ENCODE data around the gene UBR1.
"Not testable (repeated sequence)": the region's sequence is repeated elsewhere in the genome, so short reads cannot be mapped to it uniquely, and the experiment has no call there.

UBR1 gene

DNA sequence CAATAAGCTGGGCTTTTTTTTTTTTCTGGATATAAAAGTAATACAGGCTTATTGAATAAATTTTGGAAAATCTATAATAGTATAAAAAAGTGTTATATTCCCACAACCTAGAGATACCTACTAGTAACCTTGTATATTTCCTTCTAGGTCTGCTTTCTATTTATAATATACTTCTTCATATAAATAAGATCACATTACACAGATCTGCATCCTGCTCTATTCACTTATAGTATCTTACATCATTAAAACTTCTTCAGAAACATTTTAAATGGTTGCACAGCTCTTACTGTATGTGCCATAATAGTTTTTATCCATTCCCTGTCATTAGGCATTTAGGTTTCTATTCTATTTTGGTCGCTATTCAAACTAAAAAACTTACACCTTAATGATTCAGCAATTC is 98.3 kb downstream of the UBR1 start:
- H3K9me3 ChIP-seq (replicated peaks; ENCODE audit: insufficient read depth, low read length): no peaks in the 10 kb centered on the region
- H4K20me1 ChIP-seq (ENCODE audit: insufficient read depth, low read length): no peaks in the 10 kb centered on the region
- no peak for DNase-seq
- no peaks in the 10 kb centered on the region; the same call in 1 of the 2 replicates for H3K36me3 ChIP-seq (replicated peaks; ENCODE audit: insufficient read depth, low read length)
- no peak overlapping the region for H3K4me3 ChIP-seq (ENCODE audit: low read length)
- no peaks in the 10 kb centered on the region for H3K27me3 ChIP-seq (replicated peaks; ENCODE audit: insufficient read depth, low read length)
- H3K9ac ChIP-seq (ENCODE audit: low read length): no peak overlapping the region
- H3K4me1 ChIP-seq (ENCODE audit: low read length): no peaks in the 10 kb centered on the region
- H3K9me2 ChIP-seq (replicated peaks; ENCODE audit: insufficient read depth, low read length): no peaks in the 10 kb centered on the region
- no peaks in the 10 kb centered on the region for H3F3A ChIP-seq (ENCODE audit: insufficient read depth, low read length)
- no peaks in the 10 kb centered on the region for H3K79me2 ChIP-seq (ENCODE audit: low read length)
- TF ChIP-seq CTCF (IDR thresholded peaks at IDR 0.05; ENCODE audit: low read length): no peak
- no peak for TF ChIP-seq EZH2 (optimal IDR thresholded peaks at IDR 0.05; ENCODE audit: low read depth, low read length)
- no peak for TF ChIP-seq EZH2phosphoT487 (IDR thresholded peaks at IDR 0.05; ENCODE audit: low read length)
- H2AFZ ChIP-seq (ENCODE audit: low read length): no peak overlapping the region
- no peak overlapping the region for H3K4me2 ChIP-seq (ENCODE audit: low read depth, low read length)
- H3K27ac ChIP-seq (ENCODE audit: low read length): no peak overlapping the region

GRCh38 chr15:43006991-43007390 is 98.8 kb downstream of the UBR1 start:
- H3K27me3 ChIP-seq (replicated peaks; ENCODE audit: insufficient read depth, low read length): no peaks in the 10 kb centered on the region
- H2AFZ ChIP-seq (ENCODE audit: low read length): no peak overlapping the region
- H3K9me3 ChIP-seq (replicated peaks; ENCODE audit: insufficient read depth, low read length): no peaks in the 10 kb centered on the region
- DNase-seq: no peak
- H3K79me2 ChIP-seq (ENCODE audit: low read length): no peaks in the 10 kb centered on the region
- H3K4me1 ChIP-seq (ENCODE audit: low read length): no peaks in the 10 kb centered on the region
- no peaks in the 10 kb centered on the region; the same call in 1 of the 2 replicates for H3K36me3 ChIP-seq (replicated peaks; ENCODE audit: insufficient read depth, low read length)
- no peak overlapping the region for H3K27ac ChIP-seq (ENCODE audit: low read length)
- no peak overlapping the region for H3K9ac ChIP-seq (ENCODE audit: low read length)
- H3K4me3 ChIP-seq (ENCODE audit: low read length): no peak overlapping the region
- no peaks in the 10 kb centered on the region for H4K20me1 ChIP-seq (ENCODE audit: insufficient read depth, low read length)
- TF ChIP-seq EZH2 (optimal IDR thresholded peaks at IDR 0.05; ENCODE audit: low read depth, low read length) (no peak), EZH2phosphoT487 (IDR thresholded peaks at IDR 0.05; ENCODE audit: low read length) (no peak), CTCF (IDR thresholded peaks at IDR 0.05; ENCODE audit: low read length) (no peak)
- H3K9me2 ChIP-seq (replicated peaks; ENCODE audit: insufficient read depth, low read length): no peaks in the 10 kb centered on the region
- H3F3A ChIP-seq (ENCODE audit: insufficient read depth, low read length): no peaks in the 10 kb centered on the region
- no peak overlapping the region for H3K4me2 ChIP-seq (ENCODE audit: low read depth, low read length)

DNA sequence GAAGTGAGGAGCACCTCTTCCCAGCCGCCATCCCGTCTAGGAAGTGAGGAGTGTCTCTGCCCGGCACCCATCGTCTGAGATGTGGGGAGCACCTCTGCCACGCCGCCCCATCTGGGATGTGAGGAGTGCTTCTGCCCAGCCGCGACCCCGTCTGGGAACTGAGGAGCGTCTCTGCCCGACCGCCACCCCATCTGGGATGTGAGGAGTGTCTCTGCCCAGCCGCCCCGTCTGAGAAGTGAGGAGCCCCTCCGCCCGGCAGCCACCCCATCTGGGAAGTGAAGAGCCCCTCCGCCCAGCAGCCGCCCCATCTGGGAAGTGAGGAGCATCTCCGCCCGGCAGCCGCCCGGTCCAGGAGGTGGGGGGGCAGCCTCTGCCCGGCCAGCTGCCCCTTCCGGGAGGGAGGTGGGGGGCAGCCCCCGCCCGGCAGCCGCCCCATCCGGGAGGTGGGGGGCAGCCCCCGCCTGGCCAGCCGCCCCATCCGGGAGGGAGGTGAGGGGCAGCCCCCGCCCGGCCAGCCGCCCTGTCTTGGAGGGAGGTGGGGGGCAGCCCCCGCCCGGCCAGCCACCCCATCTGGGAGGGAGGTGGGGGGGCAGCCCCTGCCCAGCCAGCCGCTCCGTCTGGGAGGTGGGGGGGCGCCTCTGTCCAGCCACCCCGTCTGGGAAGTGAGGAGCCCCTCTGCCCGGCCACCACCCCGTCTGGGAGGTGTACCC is 100.8 kb downstream of the UBR1 start:
- not testable (repeated sequence) for DNase-seq; H3F3A ChIP-seq (ENCODE audit: insufficient read depth, low read length); H3K9ac ChIP-seq (ENCODE audit: low read length); H3K4me2 ChIP-seq (ENCODE audit: low read depth, low read length); H2AFZ ChIP-seq (ENCODE audit: low read length); H3K9me2 ChIP-seq (replicated peaks; ENCODE audit: insufficient read depth, low read length); H3K79me2 ChIP-seq (ENCODE audit: low read length); H3K27ac ChIP-seq (ENCODE audit: low read length); H3K9me3 ChIP-seq (replicated peaks; ENCODE audit: insufficient read depth, low read length); H3K36me3 ChIP-seq (replicated peaks; ENCODE audit: insufficient read depth, low read length); H4K20me1 ChIP-seq (ENCODE audit: insufficient read depth, low read length); H3K27me3 ChIP-seq (replicated peaks; ENCODE audit: insufficient read depth, low read length); H3K4me3 ChIP-seq (ENCODE audit: low read length); H3K4me1 ChIP-seq (ENCODE audit: low read length)

- Histone ChIP-seq H3K79me2 (ENCODE audit: low read length) (no peaks in the 10 kb centered on the region), H3K4me3 (ENCODE audit: low read length) (no peak overlapping the region), H3K9ac (ENCODE audit: low read length) (no peak overlapping the region), H3F3A (ENCODE audit: insufficient read depth, low read length) (no peaks in the 10 kb centered on the region), H3K9me3 (replicated peaks; ENCODE audit: insufficient read depth, low read length) (no peaks in the 10 kb centered on the region), H3K27me3 (replicated peaks; ENCODE audit: insufficient read depth, low read length) (no peaks in the 10 kb centered on the region), H3K4me1 (ENCODE audit: low read length) (no peaks in the 10 kb centered on the region), H3K4me2 (ENCODE audit: low read depth, low read length) (no peak overlapping the region), H2AFZ (ENCODE audit: low read length) (no peak overlapping the region), H3K9me2 (replicated peaks; ENCODE audit: insufficient read depth, low read length) (no peaks in the 10 kb centered on the region), H3K27ac (ENCODE audit: low read length) (no peak overlapping the region), H4K20me1 (ENCODE audit: insufficient read depth, low read length) (no peaks in the 10 kb centered on the region), H3K36me3 (replicated peaks; ENCODE audit: insufficient read depth, low read length) (no peaks in the 10 kb centered on the region)
- TF ChIP-seq EZH2phosphoT487 (IDR thresholded peaks at IDR 0.05; ENCODE audit: low read length) (no peak), EZH2 (optimal IDR thresholded peaks at IDR 0.05; ENCODE audit: low read depth, low read length) (no peak), CTCF (IDR thresholded peaks at IDR 0.05; ENCODE audit: low read length) (no peak)
- no peak for DNase-seq
Observed at GRCh38 chr15:42999201-42999779, 106.5 kb downstream of the UBR1 start.

All from MM.1S (cell line).